Activated CD4-positive, CD25-positive, alpha-beta regulatory T cell treated with anti-CD3 and anti-CD28 coated beads, Interleukin-2, amount 50 U/mL, for 72 hours (primary cell): ENCODE data around the gene GOLGA2.
"Not testable (repeated sequence)": the region's sequence is repeated elsewhere in the genome, so short reads cannot be mapped to it uniquely, and the experiment has no call there.

ENCODE experiments used
- DNase-seq: peaks from one replicate; pipeline ENCODE4 v3.0.0; 2021

GOLGA2 gene

DNA sequence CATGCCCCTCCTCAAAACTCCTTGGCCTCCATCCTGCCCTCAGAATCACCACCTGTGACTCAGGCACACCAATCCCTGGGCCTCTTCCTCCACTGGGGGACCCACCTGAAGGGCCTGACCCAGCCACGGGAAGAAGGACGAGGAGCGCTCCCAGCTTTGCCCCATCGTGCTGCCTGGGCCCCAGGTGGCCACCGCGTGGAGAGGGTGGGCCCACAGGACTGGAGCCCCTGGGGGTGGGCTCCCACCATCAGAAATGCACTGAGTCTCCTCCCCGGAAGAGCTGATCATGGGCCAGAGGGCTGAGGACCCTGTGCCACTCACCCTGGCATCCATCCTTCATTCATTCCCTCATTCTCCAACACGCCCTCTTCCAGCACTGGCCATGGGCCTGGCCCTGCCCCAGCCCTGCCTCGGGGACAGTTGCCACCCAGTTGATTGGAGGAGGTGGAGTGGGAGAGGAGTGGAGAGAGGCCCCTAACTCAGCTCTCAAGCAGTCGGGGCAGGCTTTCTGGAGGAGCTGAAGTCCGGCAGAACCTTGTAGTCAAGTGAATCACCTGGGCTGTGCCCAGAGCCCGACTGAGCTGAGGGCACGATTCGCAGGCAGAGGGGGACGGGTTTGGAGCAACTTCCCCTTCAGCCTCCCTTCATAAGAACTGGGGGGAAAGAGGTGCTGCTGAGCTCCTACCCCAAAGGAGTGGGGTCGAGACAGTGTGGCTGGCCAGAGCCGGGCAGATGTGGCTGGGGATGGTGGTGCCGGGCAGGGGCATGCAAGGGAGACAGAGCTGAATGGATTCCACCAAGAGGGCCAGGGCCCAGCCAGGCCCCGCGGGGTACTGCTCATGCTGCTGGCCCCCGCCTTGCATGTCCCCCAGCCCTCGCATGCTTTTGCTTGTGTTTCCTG lies 43.0 kb downstream of the GOLGA2 start:
- DNase-seq: no peak

DNA sequence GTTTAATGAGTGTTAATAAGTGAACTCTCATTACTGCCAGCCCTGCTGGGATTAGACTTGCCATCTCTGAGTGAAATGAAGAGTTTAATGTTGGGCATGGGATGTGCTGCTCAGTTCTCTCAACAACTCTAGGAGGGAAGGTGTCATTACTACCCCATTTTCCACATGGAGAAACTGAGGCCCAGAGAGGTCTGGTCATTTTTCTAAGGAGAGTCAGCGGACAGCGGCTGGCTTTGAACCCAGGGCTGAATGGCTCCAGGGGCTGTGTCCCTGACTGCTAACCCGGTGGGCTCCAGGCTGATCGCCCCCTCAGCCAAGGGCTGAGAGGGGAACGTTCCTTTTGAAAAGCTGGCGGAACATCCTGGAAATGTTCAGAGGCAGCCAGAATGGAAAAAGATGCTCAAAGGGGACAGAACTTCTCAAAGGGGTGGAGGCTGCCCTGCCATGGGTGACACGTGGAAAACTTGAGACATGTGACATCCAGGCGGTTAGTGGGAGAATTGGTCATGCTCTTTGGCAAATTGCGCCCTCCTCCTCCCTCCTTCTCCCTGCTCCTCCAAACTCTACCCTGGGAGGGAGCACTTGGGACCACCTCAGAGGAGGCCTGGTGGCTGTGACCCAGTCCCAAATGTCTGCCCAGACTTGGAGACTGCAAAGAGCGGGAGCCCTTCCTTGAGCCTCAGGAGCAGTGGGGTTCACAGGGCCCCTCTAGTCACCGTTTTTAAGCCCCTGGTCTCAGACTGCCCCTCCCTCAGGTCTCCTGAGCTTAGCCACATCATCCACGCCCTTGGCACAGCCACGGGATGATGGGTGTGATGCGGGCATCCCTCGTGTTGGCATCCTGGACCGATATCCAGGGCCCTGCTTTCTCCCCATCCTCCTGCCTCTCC lies 43.9 kb downstream of the GOLGA2 start:
- no peak for DNase-seq

DNA sequence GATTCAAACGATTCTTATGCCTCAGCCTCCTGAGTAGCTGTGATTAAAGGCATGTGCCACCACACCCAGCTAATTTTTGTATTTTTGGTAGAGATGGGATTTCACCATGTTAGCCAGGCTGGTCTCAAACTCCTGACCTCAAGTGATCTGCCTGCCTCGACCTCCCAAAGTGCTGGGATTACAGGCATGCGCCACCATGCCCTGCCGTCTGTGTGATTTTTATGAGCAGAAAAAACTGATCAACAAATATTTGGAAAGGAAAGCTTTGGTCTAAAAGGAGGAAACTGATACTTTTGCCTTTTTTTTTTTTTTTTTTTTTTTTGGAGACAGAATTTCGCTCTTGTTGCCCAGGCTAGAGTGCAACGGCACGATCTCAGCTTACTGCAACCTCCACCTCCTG lies 44.9 kb downstream of the GOLGA2 start:
- not testable (repeated sequence) for DNase-seq

DNA sequence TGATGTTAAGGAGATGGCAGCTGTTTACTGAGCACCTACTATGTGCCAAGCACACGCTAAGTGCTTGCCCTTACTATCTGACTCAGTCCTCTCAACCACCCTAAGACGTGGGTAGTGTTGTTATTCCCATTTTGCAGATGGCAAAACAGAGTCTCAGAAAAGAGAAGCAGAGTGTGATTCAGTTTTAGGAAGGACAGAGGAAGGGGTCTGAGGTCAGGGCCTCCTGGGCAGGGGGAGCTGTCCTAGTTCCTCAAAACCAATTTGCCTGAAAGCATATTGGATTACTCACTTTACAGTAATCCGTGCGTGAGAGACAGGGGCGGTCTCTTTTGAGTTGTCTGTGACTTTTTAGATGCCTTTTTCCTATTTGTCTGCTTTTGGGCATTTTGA lies 49.4 kb downstream of the GOLGA2 start:
- no peak for DNase-seq

DNA sequence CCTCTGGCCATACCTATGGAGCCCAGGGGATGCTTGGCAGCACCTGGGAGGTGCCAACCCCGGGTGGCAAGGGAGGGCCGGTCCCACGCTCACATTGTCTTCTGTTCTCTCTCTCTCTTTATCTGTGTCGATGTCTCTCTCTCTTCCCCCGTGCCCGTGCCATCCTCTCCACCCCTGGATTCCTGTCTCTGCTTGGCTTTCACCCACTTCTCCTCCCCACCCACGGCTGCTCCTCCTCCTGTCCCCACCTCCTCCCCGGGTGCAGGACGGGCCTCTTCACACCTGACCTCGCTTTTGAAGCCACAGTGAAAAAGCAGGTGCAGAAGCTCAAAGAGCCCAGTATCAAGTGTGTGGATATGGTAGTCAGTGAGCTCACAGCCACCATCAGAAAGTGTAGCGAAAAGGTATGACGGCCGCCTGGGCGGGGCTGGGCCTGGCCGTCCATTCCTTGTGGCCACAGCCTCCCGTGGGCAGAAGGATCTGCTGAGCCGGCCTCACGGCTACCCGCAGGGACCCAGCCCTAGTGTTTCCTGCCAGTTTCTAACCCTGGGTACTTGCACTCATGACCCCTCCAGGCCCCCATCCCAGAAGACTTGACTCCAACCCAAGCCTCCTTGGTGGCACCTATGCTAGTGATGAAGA lies 49.9 kb downstream of the GOLGA2 start:
- DNase-seq: no peak

DNA sequence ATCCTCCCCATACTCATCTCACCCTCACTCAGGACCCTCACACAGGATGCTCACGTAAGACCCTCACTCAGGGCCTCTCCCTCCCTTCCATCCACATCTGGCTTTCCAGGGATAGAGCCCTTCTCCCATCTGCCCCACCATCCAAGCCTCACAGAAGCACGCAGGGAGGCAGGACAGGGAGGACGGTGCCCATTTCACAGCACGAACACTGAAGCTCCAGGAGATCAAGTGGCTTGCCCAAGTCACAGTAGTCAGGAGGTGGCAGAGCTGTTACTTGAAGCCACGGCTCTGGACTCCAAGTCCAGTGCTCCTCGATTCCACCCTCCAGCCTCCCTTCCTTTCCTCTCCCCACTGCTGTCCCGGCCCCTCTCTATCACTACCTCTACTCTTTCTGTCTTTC lies 50.9 kb downstream of the GOLGA2 start:
- DNase-seq: no peak

DNA sequence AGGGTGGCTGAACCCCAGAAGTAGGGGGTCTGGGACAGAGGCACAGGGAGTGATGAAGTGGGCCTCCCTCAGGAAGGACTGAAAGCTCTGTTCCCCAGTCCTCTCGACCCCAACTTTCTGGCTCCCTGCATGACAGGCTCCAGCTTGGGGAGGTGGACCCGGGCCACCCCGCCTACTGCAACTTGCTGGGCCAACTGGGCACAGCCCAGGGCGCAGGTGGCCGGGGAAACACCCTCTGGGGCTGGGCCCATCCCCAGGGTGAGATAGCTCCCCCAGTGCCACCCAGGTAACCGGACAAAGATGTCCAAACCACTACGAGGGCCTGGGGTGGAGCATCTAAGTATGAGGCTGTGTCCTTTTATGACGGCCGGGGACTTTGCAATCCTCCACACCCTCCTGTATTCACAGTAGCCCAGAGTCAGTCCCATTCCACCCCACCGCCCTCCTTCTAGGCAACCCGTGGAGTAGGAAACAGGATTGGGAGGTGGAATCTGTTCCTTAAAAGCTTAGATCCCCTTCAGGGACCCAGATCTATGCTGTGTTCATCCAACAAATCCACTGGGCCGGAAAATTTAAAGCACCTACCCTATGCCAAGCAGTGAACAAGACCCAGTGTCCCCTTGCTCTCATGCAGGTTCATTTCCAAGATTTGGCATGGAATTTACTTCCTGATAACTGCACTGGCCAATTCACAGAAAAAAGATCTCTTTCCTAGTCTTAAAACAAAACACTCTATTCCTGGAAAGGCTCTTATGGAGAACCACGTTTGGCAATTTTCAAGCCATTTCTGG lies 52.7 kb downstream of the GOLGA2 start:
- DNase-seq: no peak

DNA sequence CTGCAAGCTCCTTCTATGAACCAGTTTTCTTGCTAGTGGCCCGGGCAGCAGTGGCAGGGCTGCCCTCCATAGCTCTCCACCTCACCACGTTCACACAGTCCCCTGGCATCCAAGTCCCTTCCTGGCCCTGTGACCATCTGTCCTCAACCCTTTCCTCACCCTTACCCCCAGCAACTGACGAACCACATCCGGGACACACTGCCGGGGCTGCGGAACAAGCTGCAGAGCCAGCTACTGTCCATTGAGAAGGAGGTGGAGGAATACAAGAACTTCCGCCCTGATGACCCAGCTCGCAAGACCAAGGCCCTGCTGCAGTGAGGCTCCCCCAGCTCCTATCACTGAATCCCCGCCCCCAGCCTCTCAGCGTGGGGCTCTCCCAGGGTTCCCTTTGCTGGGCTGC lies 53.8 kb downstream of the GOLGA2 start:
- no peak for DNase-seq

DNA sequence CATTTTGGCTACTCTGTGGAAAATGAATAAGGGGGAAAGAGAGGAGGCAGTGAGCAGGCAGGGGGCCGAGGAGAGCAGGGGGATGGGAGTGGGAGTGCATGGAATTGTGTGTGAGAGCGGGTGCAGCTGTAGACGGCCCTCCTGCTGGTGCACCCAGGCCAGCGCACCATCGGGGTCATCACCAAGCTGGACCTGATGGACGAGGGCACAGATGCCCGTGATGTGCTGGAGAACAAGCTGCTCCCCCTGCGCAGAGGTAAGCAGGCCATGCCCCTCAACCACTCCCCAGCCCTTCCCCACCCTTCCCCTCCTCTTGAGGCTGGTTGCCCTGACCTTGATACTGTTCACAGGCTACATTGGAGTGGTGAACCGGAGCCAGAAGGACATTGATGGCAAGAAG lies 56.0 kb downstream of the GOLGA2 start:
- DNase-seq: no peak

DNA sequence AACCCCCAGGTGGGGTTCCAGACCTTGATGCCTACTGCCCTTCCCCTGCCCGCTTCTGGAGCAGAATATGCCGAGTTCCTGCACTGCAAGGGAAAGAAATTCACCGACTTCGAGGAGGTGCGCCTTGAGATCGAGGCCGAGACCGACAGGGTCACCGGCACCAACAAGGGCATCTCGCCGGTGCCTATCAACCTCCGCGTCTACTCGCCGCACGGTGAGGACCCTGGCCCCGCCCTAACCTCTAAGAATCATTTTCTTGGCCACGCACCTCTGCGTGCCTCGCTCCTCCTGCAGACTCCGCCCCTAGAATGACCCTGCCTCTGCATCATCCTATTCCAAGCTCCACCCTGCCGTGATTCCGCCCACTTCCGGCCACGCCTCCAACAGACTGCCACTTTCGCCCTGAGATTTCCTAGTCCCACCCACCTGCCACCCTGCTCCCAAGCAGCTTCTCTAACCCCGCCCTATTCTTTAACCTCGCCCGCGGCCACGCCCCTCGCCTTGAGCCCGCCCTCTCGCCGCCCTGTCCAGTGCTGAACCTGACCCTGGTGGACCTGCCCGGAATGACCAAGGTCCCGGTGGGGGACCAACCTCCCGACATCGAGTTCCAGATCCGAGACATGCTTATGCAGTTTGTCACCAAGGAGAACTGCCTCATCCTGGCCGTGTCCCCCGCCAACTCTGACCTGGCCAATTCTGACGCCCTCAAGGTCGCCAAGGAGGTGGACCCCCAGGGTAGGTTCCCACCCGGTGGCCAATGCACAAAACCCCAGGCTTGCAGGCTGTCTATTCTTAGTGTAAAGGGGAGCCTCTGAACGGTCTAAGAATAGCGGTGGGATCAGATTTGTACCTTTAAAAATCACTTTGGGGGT lies 57.1 kb downstream of the GOLGA2 start:
- peak; percentile 95 for DNase-seq

DNA sequence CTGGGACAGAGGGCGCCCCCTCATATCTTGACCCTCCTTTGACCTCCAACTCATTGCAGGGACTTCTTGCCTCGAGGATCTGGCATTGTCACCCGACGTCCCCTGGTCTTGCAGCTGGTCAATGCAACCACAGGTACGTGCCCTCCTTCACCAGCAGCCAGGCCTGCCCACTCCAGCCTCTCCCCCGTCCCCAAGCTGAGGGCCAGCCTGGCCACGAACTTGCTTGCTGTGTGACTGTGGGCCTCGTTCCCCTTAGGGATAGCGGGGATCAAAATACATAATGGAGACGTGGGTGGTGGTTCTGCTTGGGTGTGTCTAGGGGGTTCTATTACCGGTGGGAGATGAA lies 57.7 kb downstream of the GOLGA2 start:
- no peak for DNase-seq

DNA sequence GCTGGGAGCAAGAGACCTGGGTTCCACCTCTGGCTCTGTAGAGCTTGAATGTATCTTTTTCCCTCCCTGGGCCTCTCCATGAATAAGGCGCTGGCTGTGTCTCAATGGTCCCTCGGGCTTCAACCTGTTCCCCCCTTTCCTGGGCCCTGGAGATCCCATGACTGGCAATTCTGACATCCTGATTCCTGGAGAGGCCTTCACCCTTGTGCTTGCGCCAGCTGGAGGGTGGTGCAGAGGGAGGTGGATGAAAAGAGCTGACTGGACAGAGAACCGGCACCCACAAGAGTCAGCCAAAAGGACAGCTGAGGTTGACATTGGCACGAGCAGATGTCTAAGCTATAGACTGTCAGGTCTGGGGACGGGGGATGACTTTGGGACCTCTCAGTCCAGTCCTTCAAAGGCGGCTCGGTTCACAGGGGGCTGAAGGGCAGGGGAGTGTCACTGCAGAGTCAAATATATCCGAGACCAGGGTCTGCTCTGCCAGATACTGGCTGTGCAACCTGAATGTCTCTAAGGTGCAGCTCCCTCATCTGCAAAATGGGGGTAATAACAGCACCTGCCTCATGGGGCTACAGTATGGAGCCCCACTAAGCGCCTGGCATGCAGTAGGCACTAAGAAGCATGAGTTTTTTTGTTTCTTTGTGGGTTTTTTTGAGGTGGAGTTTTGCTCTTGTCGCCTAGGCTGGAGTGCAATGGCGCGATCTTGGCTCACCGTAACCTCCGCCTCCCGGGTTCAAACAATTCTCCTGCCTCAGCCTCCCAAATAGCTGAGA lies 58.8 kb downstream of the GOLGA2 start:
- DNase-seq: no peak

DNA sequence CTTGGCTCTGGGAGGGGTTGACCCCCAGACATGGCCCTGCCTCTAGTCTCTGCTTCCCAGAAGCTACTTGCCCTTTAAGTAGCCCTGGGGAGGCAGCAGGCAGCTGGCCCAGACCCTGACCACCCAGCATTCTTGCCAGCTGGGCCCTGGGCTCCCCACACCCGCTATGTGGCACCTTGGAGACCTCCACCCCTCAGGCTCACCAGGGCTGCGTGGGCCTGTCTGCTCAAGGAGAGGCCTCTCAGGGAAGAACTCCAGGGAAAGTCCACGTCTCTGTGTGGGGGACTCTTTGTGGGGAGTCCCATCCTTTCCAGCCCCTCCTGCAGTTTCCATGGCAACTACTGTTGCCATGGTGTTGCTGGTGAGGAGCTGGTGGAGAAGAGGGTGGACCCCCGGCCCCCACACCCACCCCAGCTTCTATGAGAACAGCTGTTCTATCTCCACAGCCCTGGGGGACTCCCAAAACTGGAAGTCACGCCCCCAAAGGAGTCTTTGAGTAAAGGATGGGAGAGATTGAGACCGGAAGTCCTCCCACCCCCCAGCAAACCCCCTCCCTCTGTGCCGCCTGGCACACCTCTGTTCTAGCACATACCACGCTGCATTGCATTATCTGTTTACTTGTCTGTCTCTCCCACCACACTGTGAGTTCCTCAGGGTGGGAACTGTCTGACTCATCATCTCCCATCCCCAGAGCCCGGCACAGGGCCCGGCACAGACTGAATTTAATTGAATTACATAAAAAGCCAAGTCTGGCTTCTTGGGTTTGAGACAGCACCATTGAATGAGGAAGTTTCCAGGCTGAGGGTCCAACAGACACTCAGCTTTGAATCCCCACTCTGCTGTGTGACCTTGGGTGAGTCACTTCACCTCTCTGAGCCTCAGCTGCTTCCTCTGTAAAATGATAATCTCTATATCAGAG lies 60.1 kb downstream of the GOLGA2 start:
- DNase-seq: no peak

DNA sequence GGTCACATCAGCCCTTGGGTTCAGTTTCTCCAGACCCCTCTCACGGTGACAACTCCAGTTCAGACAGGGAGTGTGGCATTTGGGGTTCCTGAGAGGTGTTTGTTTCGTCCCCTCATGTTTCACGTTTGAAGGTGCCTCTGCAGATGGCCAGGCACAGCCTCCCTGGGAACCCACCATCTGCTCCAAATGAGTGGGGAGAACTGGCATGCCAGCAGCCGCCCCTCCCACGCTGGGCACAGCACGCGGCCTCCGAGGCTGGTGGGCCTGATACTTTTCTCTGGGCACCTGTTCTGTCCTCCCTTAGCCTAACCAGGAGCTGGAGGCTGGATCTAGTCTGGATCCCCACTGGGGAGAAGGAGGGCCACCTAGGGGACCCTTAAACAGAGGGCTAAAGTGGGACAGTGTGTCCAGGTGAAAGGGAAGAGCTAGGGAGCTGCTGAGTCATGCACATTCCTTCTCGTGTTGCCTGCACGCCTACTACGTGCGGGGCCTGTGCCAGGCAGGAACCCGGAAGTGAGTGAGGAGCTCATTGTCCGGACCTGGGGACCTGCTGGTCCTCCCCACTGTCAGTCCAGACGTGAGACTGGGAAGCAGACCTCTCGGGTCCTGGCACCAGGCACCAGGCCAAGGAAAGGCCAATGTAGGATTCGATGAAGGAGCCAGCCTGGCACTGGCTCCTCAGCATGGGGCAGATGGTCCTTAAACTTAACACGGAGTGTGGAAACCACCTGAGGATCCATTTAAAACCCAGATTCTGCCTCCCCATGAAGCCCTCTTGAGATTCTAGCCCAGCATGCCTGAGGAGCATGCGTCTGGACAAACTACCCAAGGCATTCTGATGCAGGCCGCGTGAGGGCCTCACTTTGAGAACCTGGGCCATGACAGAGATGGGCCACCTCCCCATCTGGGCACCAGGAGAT lies 61.0 kb downstream of the GOLGA2 start:
- DNase-seq: no peak

DNA sequence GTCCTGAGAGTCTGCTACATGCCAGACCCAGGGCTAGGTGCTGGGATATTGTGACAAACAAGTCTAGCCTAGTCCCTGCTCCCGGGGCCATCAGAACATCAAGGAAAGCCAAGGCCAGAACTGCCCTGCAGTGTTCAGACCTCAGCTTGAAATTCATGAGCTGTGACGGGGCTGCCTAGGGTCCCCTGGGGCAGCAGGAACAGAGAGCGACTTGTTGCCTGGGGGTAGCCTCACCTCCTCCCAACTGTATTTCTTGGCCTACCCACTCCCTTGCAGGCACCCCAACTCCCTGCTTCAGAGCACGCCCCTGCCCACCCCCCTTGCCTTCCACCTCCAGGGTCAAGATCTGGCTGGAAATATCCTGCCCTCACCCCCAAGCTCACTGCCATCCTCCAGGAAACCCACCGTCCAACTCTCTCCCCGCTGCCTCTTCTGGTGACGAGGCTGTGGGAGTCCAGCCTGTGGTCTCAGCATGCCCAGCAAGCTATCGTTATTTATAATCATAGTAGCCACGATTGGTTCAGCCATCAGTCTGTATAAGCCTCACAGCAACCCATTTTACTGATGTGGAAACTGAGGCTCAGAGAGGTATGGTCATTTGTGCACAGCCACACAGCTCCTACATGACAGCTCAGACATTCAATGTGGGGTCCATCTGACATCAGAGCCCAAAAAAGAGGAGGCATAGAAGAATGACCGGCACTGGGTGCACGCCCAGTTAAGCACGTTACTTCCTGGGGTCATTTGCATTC lies 61.9 kb downstream of the GOLGA2 start:
- no peak for DNase-seq

DNA sequence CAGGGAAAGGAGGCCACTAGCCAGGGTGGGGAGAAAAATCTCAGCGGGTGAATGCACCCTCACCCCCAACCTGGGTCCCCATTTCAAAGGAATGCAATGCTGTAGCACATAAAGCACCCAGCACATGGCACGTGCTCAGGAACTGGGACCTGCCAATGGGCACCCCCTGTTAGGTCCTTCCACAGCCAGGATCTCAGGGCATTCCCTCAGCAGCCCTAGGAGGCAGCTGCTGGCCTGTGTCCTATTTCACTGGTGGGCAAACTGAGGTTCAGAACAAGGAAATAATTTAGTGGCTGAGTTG lies 63.9 kb downstream of the GOLGA2 start:
- DNase-seq: no peak

DNA sequence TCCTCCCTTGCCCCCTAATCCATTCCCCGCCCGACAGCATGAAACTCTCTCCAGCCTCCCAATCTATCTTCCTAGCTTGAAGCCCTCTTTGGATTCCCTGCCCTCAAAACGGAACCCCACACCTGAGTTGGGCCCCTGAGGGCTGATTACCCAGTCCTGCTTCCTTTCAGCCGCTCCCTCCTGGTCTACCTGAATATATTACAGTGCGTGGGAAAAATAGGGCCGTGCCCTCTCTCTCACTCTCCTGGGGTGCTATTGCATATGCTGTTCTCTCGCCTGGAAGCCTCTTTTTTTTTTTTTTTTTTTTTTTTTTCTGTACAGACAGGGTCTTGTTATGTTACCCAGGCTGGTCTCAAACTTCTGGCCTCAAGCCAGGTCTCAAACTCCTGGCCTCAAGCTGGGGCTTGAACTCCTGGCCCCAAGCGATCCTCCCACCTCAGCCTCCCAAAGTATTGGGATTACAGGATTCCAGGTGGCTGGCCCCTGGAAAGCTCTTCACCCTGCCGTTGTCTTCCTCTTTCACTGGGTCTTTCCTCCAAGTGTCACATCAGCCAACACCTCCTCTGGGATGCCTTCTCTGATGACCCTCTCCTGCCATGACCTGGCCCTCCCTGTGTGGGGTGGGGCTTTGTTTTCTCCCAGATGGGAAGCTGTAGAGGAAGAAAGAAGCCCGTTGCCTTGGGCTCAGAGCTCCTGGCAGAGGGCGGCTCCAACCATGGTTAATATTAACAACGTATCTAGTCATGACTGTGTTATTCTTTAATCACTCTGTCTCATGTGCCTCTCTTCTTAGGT lies 64.4 kb downstream of the GOLGA2 start:
- no peak for DNase-seq
